Parathyroid adenoma (tissue), 2 donors: ENCODE data around the gene CTU2.

Source experiments
- H2AFZ ChIP-seq: fragments of 300-600 bp; sonication (generic); one replicate; pipeline ENCODE4 v1.7.0; 2017; ENCODE audit warnings: antibody characterized with exemption, mild to moderate bottlenecking
- H3K27ac ChIP-seq: fragments of 300-600 bp; sonication (generic); one replicate; pipeline ENCODE4 v1.7.0; 2017
- H3K27me3 ChIP-seq: fragments of 300-600 bp; sonication (generic); one replicate; pipeline ENCODE4 v1.7.0; 2017; ENCODE audit warnings: low read length; ENCODE audit not compliant: control insufficient read depth, insufficient read depth
- H3K36me3 ChIP-seq: fragments of 300-600 bp; sonication (generic); one replicate; pipeline ENCODE4 v1.7.0; 2017; ENCODE audit warnings: low read length; ENCODE audit not compliant: control insufficient read depth, insufficient read depth
- H3K4me1 ChIP-seq: fragments of 300-600 bp; sonication (generic); one replicate; pipeline ENCODE4 v1.7.0; 2017; ENCODE audit warnings: control low read depth
- H3K4me2 ChIP-seq: fragments of 300-600 bp; sonication (generic); one replicate; pipeline ENCODE4 v1.7.0; 2017; ENCODE audit warnings: low read length
- H3K4me3 ChIP-seq: fragments of 300-600 bp; sonication (generic); one replicate; pipeline ENCODE4 v1.7.0; 2017; ENCODE audit warnings: low read depth, low read length
- H3K79me2 ChIP-seq: fragments of 300-600 bp; sonication (generic); one replicate; pipeline ENCODE4 v1.7.0; 2017; ENCODE audit warnings: control low read depth
- H3K9ac ChIP-seq: fragments of 300-600 bp; sonication (generic); one replicate; pipeline ENCODE4 v1.7.0; 2017; ENCODE audit warnings: mild to moderate bottlenecking
- H3K9me3 ChIP-seq: fragments of 300-600 bp; sonication (generic); one replicate; pipeline ENCODE4 v1.7.0; 2017; ENCODE audit warnings: low read length; ENCODE audit not compliant: control insufficient read depth
- CTCF ChIP-seq: fragments of 300-600 bp; sonication (generic); IDR thresholded peaks from one replicate; pipeline ENCODE4 v1.7.0; 2017; ENCODE audit warnings: antibody characterized with exemption, mild to moderate bottlenecking
- donor health status: primary hyperparathyroidism.

CTU2 gene

GRCh38 chr16:88730632-88731607, 24.6 kb downstream of the CTU2 start:
- Histone ChIP-seq H3K27ac (no peak overlapping the region), H2AFZ (no peak overlapping the region), H3K4me3 (no peak overlapping the region), H3K79me2 (no peaks in the 10 kb centered on the region), H3K36me3 (no peaks in the 10 kb centered on the region), H3K9me3 (no peaks in the 10 kb centered on the region), H3K27me3 (no peaks in the 10 kb centered on the region), H3K4me1 (peaks cover 11% of the 10 kb centered on the region), H3K4me2 (no peak overlapping the region), H3K9ac (no peak overlapping the region)
- no peak for TF ChIP-seq CTCF

- Histone ChIP-seq H3K9ac (no peak overlapping the region), H3K27me3 (no peaks in the 10 kb centered on the region), H3K4me1 (peaks cover 11% of the 10 kb centered on the region), H2AFZ (no peak overlapping the region), H3K4me3 (no peak overlapping the region), H3K79me2 (no peaks in the 10 kb centered on the region), H3K9me3 (no peaks in the 10 kb centered on the region), H3K27ac (no peak overlapping the region), H3K36me3 (no peaks in the 10 kb centered on the region), H3K4me2 (no peak overlapping the region)
- no peak for TF ChIP-seq CTCF
Measured at GRCh38 chr16:88731699-88732098, 25.4 kb downstream of the CTU2 start.

GRCh38 chr16:88732172-88732960, 26.1 kb downstream of the CTU2 start:
- Histone ChIP-seq H2AFZ (no peak overlapping the region), H3K9me3 (no peaks in the 10 kb centered on the region), H3K4me1 (peaks cover 11% of the 10 kb centered on the region), H3K9ac (no peak overlapping the region), H3K4me2 (no peak overlapping the region), H3K79me2 (no peaks in the 10 kb centered on the region), H3K27ac (no peak overlapping the region), H3K4me3 (no peak overlapping the region), H3K36me3 (no peaks in the 10 kb centered on the region), H3K27me3 (no peaks in the 10 kb centered on the region)
- no peak for TF ChIP-seq CTCF

GRCh38 chr16:88732961-88733294, 26.6 kb downstream of the CTU2 start:
- TF ChIP-seq CTCF: no peak
- H2AFZ ChIP-seq: no peak overlapping the region
- H3K36me3 ChIP-seq: no peaks in the 10 kb centered on the region
- H3K27ac ChIP-seq: no peak overlapping the region
- no peak overlapping the region for H3K9ac ChIP-seq
- no peaks in the 10 kb centered on the region for H3K9me3 ChIP-seq
- no peak overlapping the region for H3K4me3 ChIP-seq
- no peaks in the 10 kb centered on the region for H3K27me3 ChIP-seq
- no peaks in the 10 kb centered on the region for H3K79me2 ChIP-seq
- peaks cover 16% of the 10 kb centered on the region for H3K4me1 ChIP-seq
- H3K4me2 ChIP-seq: no peak overlapping the region
